Measurements from ENCODE around the gene VAPB.

The VAPB gene

DNA sequence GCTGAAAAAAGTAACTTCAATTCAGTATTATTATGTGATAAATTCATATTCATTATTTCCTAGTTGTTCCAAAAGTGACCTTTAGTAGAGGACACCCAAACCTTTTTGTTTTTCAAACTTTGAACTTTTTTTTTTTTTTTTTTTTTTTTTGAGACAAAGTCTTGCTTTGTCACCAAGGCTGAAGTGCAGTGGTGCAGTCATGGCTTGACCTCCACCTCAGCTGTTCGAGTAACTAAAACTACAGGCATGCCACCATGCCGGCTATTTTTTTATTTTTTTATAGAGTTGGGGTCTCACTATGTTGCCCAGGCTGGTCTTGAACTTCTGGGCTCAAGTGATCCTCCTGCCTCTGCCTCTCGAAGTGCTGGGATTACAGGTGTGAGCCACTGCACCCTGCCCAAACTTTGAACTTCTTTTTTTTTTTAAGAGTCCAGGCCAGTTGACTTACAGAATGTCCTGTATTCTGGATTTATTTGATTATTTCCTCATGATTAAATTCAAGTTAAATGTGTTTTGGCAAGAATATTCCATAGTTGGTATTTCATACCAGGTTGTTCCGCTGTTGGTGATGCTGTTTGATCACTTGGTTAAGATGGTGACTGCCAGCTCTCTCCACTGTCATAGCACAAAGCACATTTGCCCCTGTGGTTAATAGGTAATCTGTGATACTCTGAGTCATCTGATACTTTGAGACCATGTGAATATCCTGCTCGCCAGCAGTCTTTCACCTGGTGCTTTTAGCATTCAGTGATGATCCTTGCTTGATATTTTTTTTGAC, 48.0 kb downstream of the VAPB start:
- DNase-seq, result no peak

DNA sequence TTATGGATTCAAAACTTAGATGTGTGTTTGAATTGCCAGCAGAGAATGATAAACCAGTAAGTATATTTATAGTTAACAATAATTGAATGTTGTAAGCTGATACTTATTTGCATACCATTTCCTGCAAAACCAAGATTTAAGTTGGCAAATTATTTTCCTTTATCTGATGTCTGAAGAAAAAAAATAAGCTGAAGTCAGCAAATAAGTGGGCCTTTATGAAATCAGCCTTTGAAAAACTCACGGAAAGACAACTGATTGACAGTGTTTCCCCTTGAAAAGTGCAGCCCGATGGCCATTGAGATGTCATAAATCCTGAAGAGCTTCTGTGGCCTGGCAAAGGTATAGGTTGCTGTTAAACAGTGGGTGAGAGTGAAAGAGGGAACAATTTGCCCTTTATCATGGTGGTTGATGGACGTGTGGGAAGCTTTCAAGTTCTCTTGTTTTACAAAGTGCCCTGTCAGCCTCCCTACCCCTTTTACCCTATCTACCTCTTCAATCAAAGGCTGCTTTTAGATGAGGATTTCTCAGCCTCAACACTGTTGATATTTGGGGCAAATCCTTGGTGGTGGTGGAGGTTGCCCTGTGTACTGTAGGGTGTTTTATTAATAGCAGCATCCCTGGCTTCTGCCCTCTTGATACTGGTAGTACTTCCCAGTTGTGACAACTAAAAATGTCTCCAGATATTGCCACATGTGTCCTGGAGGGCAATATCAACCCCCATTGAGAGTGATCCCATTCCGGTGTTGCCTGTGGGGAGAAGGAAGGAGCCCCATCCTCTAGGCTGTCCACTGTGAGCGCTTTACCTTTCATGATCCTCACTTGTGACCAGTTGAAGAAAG, 50.2 kb downstream of the VAPB start:
- DNase-seq, result no peak

DNA sequence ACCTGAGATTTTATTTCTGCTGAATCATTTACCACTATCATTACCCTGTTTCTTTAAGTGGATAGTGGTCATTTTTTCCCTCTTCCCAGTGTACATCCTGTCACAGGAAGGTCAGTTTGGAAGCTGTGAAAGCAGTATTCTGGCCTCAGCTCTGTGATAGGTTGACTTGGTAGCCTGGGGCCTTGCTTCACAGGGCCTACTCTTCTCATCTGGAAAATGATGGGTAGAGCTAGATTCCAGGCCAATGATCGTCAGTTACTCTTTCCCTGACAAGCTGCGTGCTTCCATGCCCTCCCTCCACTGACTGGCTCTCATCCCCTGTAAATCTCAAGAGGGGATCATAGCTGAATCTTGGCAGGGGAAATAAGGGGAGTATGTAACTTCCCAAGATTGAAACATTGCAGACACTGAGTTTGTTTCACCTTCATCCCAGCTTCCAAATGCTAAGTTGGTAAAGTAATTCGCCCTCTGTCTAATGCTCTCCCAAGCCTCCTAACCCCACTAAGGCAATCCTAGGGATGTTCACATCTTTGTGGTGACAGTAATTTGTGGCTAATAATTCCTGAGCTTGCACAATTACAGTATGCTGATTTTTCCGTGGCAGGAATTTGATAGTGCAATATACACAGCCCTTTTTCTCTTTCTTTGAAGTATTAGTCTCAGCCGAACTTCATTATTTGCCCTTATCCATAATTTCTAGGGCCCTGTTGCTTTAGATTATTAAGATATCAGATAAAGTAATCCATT, 51.2 kb downstream of the VAPB start:
- DNase-seq, result no peak

DNA sequence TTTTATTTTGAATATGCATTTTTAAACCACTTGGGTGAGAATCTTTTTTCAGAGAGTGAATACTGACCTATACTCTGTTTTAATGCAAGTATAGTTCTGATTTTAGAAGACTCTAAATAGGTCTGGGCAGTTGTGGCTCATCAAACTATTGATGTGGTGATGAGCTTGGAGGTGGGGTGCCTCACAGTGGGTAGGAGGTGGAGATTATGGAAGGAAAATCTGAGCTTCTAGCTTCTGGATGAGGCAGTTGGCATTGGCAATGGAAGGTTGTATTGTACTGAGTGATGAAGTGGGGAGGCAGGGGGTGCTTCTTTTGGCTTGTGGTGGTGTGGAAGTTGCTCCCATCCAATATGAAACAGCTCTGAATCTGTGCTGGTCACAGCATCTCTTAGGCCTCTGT, 52.7 kb downstream of the VAPB start:
- DNase-seq, result no peak

DNA sequence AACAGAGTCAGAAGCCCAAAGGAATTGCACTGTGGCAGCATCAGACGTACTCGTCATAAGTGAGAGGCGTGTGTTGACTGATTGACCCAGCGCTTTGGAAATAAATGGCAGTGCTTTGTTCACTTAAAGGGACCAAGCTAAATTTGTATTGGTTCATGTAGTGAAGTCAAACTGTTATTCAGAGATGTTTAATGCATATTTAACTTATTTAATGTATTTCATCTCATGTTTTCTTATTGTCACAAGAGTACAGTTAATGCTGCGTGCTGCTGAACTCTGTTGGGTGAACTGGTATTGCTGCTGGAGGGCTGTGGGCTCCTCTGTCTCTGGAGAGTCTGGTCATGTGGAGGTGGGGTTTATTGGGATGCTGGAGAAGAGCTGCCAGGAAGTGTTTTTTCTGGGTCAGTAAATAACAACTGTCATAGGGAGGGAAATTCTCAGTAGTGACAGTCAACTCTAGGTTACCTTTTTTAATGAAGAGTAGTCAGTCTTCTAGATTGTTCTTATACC, 55.8 kb downstream of the VAPB start:
- no peak for DNase-seq

DNA sequence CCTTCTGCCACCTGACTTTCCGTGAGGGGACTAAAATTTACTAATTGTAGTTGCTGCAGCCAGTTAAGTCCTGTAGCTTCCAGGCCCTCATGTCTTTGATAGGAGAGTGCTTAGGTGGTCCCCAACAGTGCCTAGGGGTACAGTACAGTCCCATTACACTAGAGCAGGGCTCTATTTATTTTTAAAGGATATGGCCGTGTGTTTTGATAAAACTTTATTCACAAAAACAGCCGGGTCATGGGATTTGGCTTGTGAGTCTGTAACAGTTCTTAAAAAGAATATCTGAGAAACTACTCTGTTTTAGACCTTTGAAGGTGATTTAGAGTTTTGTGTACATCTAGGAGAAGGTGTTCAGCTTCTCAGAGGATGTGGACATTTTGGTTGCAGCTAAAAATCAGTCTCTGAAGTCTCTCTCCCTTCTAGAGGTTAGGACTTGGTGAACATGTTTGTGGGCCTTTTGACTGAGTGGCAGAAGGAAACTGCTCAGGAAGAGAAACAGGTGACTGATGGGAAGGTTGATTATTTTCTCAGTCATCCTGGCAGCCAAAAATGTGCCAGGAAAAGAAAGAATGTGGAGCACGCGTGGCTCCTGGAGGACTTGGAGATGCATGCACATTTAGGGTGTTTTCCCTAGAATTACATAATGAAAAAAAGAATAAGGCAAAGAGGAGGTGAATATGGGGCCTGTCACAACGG, 57.4 kb downstream of the VAPB start:
- DNase-seq, result no peak

DNA sequence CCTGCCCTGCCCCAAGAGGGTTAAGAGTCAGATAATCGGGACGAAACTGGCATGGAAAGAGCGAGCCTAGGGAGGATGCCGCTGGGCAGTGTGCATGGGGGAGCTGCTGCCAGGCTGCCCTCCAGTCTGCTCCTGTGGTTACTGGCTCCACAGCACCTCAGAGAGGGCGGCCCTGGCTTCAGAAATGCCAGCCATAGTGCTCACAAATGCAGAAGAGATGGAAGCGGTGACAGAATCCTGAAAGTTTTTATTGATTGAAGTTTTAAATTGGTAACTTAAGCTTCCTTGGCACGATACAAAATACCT, 57.9 kb downstream of the VAPB start:
- no peak for DNase-seq

DNA sequence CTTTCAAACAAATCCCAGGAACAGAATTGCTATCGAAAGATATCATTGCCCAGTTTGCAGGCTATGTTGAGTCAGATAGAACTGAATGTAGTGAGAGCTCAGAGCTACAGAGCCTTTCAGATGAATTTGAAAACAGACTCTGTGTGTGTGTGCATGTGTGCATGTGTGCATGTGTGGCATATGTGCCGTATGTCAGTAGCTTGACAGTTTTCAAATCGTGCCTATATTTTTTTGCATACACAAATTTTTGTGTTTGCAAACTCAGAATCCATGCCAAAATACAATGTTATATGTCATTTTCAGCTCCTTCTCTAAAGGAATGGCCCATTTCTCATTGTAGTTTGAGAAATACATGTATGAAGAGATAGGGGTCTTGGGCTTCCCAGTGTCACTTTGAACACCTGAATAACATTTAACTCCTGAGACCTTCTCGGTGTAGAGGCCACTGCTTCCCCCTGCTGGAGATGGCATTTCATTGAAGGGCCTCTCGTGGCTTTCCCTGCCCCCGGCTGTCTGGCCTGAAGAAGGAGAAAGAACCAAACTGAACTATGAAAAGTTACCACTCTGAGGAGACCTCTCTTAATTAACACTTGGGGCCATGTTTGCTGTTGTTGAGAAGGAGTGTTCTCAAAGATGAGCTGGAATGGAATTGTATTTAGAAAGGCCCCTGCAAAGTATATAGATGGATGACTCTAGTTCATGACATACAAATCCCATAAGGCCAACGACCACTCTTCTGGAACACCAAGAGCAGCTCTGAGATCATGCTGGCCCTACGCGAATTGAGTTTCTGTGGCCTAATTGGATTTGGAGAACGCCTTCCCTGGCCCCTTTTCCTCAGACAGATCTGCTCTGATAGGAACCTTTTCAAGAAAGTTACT, 58.7 kb downstream of the VAPB start:
- DNase-seq, result peak; percentile 53

DNA sequence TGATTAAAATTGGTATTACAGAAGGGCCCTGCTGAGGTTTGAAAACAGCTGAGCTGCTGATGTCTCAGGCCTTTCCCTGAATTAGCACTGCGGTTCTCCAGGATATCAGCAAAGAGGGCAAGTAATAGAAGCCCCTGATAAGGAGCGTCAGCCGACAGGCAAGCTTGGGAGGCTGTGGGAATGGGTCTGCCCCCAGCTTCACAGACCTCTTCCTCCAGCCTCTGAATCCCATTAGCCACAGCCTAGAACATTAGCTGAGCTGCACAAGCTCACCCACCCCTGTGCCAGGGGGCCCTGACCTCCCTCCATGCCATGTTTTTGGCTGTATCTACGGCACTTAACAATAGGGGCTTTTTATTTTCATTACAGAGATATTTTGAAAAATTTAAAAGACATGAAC, 59.9 kb downstream of the VAPB start:
- no peak for DNase-seq

DNA sequence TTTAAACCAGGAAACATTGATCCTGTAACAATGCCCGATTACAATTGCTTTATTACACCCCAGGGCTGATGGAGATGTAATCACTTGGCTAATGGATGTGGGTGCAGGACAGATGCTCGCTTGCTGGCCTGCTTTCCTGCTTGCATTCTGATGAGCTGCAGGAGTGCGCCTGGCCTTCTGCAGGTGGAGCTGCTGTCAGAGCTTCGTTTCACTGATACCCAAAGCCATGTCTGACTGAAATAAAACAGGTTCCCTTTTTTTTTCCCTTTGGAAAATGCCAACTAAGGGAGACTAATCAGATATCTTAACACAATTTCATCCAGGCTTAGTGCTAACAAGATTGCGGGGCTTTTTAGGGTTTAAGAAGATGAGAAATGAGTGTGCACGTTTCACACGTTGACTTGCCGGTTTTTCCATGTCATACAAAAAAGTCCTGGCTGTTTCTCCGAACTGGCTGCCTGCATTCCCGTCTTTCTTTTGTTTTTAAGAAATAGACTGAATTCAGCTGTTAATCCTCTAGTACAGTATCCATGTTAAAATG, 60.7 kb downstream of the VAPB start:
- no peak for DNase-seq

DNA sequence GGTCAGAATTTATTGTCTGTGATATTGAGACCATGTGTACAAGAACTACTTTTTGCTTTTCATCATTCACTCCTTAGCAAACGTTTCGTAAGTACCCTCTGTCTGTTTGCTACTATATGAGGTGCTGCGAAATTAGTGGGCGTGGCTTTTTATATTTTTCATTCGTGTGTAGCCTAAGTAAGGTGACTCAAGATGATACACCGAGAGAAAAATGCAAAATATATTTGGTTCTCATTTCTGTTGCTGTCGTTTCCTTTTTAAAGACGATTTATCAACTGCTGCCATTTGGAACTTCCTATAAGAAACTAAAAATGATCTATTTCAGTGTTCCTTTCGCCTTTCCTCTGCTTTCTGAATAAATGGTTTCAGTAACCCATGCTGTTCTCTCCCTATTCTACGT, 61.2 kb downstream of the VAPB start:
- DNase-seq, result no peak

DNA sequence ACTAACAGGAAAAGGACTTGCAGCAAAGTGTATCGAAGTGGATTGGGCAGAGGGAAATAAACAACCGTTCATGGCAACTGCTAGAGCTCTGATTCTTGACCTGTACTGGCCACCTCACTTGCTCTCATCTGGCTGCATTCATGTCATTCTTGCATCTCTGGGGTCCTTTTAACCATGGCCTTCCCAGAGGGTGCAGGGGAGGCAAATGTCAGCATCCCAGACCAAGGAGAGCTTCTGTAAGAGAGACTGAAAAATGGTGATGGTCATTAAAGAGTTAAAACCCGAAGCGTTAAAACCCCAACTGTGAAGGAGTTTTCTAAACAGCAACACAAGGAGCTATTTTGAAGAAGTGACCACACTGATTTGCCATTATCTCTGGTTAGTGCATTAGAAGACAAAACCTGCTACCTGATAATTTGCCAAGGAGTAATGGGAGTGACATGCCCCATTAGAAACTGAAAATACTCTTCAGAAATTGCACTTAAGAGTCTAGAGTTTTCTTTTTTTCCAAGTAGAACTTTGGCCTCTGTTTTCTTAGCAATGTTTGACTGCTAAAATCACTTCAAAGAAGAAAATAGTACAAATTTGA, 63.7 kb downstream of the VAPB start:
- no peak for DNase-seq

DNA sequence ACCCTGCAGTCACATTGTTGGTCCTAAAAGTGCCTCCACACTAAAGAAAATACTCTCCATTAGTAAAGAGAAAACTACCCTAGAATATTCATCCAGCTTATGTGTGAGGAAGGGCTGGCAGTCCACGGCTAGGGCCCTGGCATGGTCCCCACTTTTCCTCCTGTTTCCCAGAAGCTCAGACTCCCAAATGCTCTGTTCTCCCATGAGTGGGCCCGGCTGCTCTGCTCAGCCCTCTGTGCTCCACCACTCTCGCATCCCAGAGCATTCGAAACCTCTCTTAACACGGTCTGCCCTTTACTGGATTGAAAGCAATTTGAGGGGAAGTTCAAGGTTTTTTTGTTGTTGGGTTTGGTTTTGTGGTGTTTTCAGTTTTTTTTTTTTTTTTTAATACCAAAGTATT, 64.4 kb downstream of the VAPB start:
- DNase-seq, result no peak

DNA sequence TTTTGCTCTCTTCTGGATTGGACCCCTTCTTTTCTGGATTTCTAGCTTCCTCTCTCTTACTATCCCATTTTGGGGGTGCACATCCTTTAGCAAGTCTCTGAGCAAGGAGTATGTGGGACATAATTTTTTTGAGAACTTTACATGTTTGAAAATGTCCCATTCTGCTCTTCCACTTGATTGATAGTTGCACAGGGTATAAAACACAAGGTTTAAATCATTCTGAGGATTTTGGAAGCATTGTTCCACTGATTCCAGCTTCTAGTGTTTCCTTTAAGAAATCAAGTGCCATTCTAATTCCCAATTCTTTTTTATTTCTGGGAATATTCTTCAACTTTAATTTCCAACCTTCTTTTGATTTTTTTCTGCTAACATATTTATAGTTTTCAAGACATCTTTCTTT, 65.4 kb downstream of the VAPB start:
- DNase-seq, result no peak

DNA sequence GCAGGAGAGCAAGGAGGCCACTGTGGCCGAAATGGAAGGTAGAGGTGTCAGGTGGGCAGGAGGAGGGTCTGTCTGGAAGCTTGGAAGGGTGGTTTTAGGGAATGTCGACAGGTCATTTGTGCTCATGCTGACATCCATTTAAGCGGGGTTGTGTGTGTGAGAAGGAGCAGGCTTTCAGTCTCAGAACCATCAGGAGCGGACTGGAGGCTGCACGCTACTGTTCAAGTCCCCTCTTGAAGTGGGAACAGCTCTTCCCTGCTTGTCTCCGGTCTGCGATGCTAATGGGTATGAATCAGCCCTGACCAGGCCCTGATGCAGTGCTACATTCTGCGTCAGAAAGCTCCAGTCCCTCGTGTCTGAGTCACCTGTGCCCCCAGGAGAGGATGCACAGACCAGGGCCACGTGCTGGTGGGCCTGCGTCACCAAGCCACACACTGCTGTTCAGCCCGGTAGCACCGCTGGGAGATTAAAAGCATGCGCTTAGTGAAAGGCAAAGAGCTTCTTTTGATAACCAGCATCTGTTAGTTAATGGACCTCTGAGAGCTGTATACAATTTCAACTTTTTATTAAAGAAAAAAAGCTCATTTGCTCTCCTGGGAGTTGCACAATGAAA, 68.2 kb downstream of the VAPB start:
- DNase-seq, result peak; percentile 68

DNA sequence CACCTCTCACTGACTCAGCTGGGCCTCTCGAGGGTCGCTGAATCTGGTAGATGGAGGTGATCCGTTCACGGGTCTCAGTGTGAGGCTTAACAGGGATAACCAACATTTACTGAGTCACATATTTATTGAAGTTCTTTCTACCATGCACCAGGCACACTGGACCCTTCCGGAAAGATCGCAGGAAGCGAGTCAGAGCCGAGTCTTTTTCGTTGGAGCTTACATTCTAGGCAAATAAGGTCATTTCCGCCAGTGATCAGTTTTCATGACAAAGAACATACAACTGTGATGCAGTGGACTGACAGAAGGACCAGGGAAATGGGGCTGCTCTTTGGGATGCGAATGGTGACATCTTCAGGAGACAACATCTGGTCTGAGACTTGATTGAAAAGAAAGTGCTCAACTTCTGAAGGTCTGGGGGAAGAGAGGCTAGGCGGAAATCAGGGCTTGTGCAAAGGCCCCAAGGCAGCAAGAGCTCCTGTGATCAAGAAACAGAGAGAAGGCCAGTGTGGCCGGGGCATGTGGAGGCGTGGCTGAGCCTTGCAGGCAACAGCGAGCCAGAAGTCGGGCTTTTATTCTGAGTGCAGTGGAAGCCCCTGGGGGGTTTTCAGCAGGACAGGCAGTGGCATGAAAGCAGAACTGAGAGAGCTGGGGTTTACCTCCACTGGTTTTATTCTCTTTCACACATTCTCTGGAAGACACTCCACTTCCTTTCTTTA, 69.5 kb downstream of the VAPB start:
- peak; percentile 39 for DNase-seq

DNA sequence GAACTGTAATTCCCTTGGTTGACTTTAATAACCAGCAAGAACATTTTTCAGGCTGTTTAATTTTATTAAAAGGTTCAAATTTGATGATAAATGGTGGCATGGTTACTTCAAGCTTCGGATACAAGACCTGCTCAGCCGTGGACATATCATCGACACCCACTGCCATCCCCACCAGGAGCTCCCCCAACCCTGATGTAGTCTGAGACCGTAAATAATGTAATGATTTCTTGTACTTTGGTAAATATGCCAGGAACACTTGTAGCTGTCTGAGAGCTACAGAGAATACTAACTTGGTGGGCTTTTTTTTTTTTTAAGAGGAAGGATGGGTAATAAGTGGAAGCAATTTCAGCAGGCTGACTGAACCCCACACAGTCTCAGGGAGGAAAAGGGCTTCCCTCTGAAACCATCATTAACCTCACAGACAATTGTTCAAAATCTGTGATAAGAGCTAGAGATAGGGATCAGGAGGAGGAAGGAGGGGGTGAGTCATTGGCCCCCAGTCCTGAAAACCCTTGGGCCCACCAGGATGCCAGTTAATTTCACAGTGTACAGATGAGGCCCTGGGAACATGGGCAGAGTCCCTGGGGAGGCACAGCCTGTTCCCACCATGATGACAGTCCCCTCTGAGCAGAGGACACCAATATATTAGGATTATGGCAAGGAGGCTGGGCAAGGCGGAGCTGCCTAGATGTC, 70.2 kb downstream of the VAPB start:
- DNase-seq, result no peak

DNA sequence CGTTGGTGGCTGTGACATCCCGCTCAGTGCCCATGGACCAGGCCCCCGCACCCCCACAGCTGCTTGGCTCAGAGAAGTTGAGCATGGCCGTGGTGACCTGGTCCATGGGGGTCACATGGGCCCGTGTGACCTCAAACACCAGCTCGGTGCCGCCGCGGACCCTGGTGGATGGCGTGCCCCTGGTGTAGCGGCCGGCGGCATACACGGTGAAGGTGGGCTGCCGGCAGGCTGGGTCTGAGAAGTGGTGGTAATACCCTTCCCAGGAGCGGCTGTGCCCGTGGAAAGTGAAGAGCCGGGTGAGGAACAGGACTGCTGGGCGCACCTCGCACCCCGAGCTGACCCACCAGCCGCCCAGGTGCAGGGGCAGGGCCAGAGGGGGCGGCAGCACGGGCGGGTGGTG, 72.1 kb downstream of the VAPB start:
- DNase-seq, result no peak

DNA sequence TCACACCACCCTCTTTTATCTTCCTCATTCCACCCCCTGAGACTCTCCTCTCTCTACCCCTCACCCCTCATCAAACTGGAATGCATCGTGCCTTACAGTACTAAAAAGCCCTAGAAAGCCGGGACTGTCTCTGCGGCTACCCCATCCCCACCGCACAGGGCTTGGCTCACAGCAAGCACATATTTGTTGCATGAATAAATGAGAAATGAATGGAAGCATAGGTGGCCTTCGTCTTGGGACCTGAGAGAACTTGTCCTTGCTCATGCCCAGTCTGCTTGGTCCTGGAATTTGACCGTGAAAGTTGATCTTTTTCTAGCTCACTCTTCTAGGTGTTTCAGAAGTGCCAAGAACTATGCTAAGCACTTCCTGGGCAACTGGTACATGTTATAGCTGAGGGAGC, 72.9 kb downstream of the VAPB start:
- DNase-seq, result peak; percentile 50

All from fibroblast of skin of scalp (primary cell).